HG03139 (cell line): Measurements from ENCODE around the gene ADAMTSL4.

ENCODE experiments used
- ATAC-seq: cut with Tn5 transposase; IDR thresholded peaks from one replicate; pipeline ENCODE4 v1.9.1; 2021; ENCODE audit not compliant: unreplicated experiment

The ADAMTSL4 gene

GRCh38 chr1:150553392-150554085 is 4.3 kb downstream of the ADAMTSL4 start:
- no peak for ATAC-seq

- ATAC-seq, result no peak
These were observed 4.9 kb downstream of the ADAMTSL4 start for GRCh38 chr1:150554086-150554452.

- no peak for ATAC-seq
These were observed 6.2 kb downstream of the ADAMTSL4 start for GRCh38 chr1:150555198-150555970.

GRCh38 chr1:150555971-150556865 is 7.0 kb downstream of the ADAMTSL4 start:
- no peak for ATAC-seq

GRCh38 chr1:150557065-150557600 is 7.9 kb downstream of the ADAMTSL4 start:
- no peak for ATAC-seq

GRCh38 chr1:150557813-150558212 is 8.6 kb downstream of the ADAMTSL4 start:
- ATAC-seq, result no peak

- no peak for ATAC-seq
These were observed 9.1 kb downstream of the ADAMTSL4 start for GRCh38 chr1:150558303-150558704.

GRCh38 chr1:150558761-150559655 is 9.8 kb downstream of the ADAMTSL4 start:
- ATAC-seq, result no peak

- no peak for ATAC-seq
These were observed 10.4 kb downstream of the ADAMTSL4 start for GRCh38 chr1:150559656-150560010.

- no peak for ATAC-seq
These were observed 10.8 kb downstream of the ADAMTSL4 start for GRCh38 chr1:150560011-150560438.

- no peak for ATAC-seq
These were observed 11.5 kb downstream of the ADAMTSL4 start for GRCh38 chr1:150560576-150561253.

- ATAC-seq, result no peak
These were observed 12.2 kb downstream of the ADAMTSL4 start for GRCh38 chr1:150561254-150561973.

- ATAC-seq, result peak; percentile 37
These were observed 12.8 kb downstream of the ADAMTSL4 start for GRCh38 chr1:150561974-150562445.

GRCh38 chr1:150562446-150563339 is 13.5 kb downstream of the ADAMTSL4 start:
- peak; percentile 26 for ATAC-seq

GRCh38 chr1:150563340-150564038 is 14.3 kb downstream of the ADAMTSL4 start:
- no peak for ATAC-seq

- no peak for ATAC-seq
These were observed 15.1 kb downstream of the ADAMTSL4 start for GRCh38 chr1:150564051-150564991.
